Mesothelial cell of epicardium (in vitro differentiated cells): ENCODE data around the gene CCER1. TPM values are rescaled to one million over a fixed set of nuclear protein-coding genes. Genes with fewer than 3 reads are reported as not detected.

Experiments
- DNase-seq, 2 experiments: peaks; one replicate each; pipeline ENCODE4 v3.0.0; 2021; ENCODE audit warnings: low spot score in 2 of 2; ENCODE audit not compliant: unreplicated experiment in 2 of 2
- H3K27ac Mint-ChIP-seq: 2 replicates; pipeline ENCODE4 v1.8.0; 2021; ENCODE audit warnings: mixed read lengths
- H3K27me3 Mint-ChIP-seq: 2 replicates; pipeline ENCODE4 v1.8.0; 2021; ENCODE audit warnings: low read depth, mixed read lengths
- H3K36me3 Mint-ChIP-seq: 2 replicates; pipeline ENCODE4 v1.8.0; 2021; ENCODE audit warnings: mixed read lengths
- H3K4me1 Mint-ChIP-seq: 2 replicates; pipeline ENCODE4 v1.8.0; 2021; ENCODE audit warnings: mixed read lengths
- H3K4me3 Mint-ChIP-seq: 2 replicates; pipeline ENCODE4 v1.8.0; 2021; ENCODE audit warnings: mild to moderate bottlenecking, moderate library complexity, mixed read lengths
- H3K9me3 Mint-ChIP-seq: 2 replicates; pipeline ENCODE4 v1.8.0; 2021; ENCODE audit warnings: mixed read lengths
- total RNA-seq: library from RNA; stranded (reverse); gene quantifications from 3 replicates; pipeline ENCODE4 v1.2.1, GENCODE V29; 2021
- TF ChIP-seq, protein P1 (sequence below): fragments of 200-600 bp; sonication (generic); IDR thresholded peaks from one replicate; pipeline ENCODE4 v1.5.0; 2021; ENCODE audit warnings: antibody characterized with exemption; ENCODE audit not compliant: unreplicated experiment

CCER1 gene, protein sequence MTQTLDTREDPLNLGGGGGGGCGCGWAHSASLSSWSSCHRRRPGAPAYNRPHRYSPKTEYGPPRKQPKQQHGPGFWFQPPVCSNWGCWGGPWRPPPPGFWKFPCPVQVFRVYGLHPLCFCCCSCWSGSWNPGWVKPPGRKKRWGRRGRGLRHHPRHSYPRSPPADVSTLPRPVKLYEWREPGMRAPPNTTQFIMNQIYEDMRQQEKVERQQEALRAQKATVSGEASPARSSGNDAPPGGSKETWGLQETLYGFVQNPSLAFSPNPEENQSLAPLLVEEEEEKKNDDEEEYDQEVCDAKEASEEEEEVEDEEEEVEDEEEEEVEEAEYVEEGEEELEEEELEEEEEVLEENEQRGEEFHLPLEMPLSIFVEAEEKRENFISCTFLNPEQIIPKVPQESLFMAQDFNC
- total RNA-seq = not detected in 3 replicates

DNA sequence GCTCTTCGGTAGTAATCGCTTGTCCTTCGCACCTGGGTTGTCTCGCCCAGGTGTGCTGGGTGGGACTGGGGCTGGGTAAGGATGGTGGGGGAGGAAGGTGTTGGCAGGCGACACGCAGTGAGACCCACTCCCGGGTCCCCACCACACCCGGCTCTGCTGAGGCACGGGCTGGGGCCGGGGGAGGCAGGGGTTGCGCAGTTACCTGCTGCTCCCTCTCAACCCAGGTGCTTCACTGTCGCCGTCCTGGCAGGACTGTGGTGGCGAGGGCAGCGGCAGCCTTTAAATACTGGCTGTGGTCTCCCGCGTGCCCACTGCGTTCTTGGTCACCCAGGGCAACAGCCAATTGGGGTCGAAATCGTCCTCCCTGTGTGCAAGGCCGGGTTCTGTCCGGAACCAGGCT, at the start of gene CCER1:
Gene CCER1, minus strand, starts transcription at position 256 of the 400 bp plus-strand sequence. CDS start 434 bp downstream, outside the sequence.
- Mint-ChIP-seq H3K27ac (no peak within 1 kb of the TSS), H3K9me3 (no peaks in the 10 kb centered on the region), H3K4me1 (peaks cover 26% of the 10 kb centered on the region), H3K36me3 (no peaks in the 10 kb centered on the region), H3K27me3 (no peaks in the 10 kb centered on the region), H3K4me3 (no peak within 1 kb of the TSS)
- TF ChIP-seq, protein P1, sequence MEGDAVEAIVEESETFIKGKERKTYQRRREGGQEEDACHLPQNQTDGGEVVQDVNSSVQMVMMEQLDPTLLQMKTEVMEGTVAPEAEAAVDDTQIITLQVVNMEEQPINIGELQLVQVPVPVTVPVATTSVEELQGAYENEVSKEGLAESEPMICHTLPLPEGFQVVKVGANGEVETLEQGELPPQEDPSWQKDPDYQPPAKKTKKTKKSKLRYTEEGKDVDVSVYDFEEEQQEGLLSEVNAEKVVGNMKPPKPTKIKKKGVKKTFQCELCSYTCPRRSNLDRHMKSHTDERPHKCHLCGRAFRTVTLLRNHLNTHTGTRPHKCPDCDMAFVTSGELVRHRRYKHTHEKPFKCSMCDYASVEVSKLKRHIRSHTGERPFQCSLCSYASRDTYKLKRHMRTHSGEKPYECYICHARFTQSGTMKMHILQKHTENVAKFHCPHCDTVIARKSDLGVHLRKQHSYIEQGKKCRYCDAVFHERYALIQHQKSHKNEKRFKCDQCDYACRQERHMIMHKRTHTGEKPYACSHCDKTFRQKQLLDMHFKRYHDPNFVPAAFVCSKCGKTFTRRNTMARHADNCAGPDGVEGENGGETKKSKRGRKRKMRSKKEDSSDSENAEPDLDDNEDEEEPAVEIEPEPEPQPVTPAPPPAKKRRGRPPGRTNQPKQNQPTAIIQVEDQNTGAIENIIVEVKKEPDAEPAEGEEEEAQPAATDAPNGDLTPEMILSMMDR = no peak
- no peak for DNase-seq

DNA sequence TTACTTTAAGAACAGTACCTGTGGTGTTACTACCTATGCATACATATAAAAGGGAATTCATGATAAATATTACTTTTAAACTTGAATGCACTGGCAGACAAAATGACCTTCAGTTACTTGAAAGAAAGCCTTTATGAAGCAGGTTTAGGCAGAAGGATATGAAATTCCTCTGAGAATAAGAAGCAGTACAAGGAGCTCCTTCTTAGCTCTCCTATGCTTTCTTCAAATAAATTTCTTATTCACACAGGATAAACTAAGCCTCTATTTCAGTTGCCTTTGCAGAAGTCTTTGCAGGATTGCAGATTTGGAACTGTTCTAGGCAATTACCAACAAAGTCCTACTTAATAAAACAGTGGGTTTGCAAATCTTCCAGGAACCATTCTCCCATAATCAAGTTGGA, 48.8 kb upstream of the CCER1 start:
- TF ChIP-seq, protein P1 = no peak
- no peaks in the 10 kb centered on the region for H3K27me3 Mint-ChIP-seq
- H3K4me1 Mint-ChIP-seq = peaks cover 18% of the 10 kb centered on the region
- DNase-seq = no peak
- no peaks in the 10 kb centered on the region for H3K36me3 Mint-ChIP-seq
- peaks cover 5% of the 10 kb centered on the region for H3K9me3 Mint-ChIP-seq
- no peak overlapping the region for H3K27ac Mint-ChIP-seq
- no peak overlapping the region for H3K4me3 Mint-ChIP-seq

DNA sequence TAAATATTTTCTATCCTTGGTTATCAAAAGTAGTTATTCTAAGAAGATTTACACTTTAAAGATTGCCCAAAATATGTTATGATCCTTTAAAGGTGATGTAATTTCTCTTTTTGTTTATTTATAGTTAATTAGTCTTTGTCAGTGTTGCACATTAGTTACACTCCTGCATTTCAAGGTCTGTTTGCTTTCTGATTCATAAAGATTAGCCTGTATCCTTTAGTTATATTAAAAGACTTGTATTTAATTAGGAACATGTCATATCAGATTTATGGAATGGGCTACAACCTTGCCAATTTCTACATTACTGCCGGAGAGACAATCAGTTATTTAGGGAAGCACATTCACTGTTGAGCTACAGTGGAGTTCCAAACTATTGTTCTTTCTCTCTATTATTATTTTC, 46.3 kb upstream of the CCER1 start:
- no peaks in the 10 kb centered on the region for H3K36me3 Mint-ChIP-seq
- H3K27ac Mint-ChIP-seq = peak overlapping the region; percentile 34
- no peak for DNase-seq
- no peak overlapping the region for H3K4me3 Mint-ChIP-seq
- no peaks in the 10 kb centered on the region for H3K9me3 Mint-ChIP-seq
- peaks cover 23% of the 10 kb centered on the region for H3K4me1 Mint-ChIP-seq
- H3K27me3 Mint-ChIP-seq = no peaks in the 10 kb centered on the region
- TF ChIP-seq, protein P1 = no peak

DNA sequence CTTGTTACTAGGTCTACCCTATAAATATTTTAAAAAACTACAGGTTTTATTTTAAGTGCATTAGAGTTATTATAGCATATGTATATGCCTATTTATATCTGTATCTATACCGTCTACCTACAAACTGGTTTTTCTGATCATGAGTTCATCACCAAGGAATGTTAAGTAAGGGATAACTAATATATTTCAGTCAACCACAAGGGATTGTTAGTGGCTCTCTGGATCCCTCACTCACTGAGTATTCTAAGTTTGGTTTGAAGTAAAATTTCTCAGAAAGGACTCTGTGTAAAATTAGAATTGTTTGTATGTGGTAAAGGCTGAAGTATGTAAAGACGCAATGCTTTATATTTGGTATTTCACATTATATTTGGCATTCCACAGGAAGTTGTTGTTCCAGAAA, 45.0 kb upstream of the CCER1 start:
- Mint-ChIP-seq H3K4me1 (peaks cover 31% of the 10 kb centered on the region), H3K27ac (no peak overlapping the region), H3K9me3 (no peaks in the 10 kb centered on the region), H3K27me3 (no peaks in the 10 kb centered on the region), H3K36me3 (no peaks in the 10 kb centered on the region), H3K4me3 (no peak overlapping the region)
- TF ChIP-seq, protein P1 = no peak
- DNase-seq = no peak

DNA sequence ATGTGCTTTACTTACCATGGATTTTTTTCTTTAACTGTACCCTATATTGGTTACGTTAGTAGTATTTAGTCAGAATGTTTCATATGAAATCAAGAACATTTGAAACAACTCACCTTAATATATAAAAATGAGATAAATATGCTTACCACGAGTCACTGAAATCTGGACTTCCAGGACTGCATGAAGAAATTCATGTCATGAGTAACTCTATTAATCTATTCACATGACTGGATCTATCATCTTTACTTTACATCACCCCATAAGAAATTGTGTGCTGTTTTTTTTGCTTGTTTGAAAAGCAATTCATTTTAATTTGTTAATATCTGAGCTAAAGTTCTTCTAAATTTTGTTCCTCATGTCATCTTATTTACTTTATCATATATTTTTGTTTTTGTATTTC, 44.6 kb upstream of the CCER1 start:
- Mint-ChIP-seq H3K36me3 (no peaks in the 10 kb centered on the region), H3K27ac (no peak overlapping the region), H3K27me3 (no peaks in the 10 kb centered on the region), H3K9me3 (no peaks in the 10 kb centered on the region), H3K4me1 (peaks cover 36% of the 10 kb centered on the region), H3K4me3 (no peak overlapping the region)
- TF ChIP-seq, protein P1 = no peak
- no peak for DNase-seq
